GM11168 (cell line): ENCODE measurements around the gene XPO6.
"Not testable (repeated sequence)": the region's sequence is repeated elsewhere in the genome, so short reads cannot be mapped to it uniquely, and the experiment has no call there.

Source experiments
- in situ Hi-C: fragments of 300-500 bp; cut with MboI; formaldehyde crosslinking; loops from one replicate; pipeline ENCODE4 v1.12.0; 2022; ENCODE audit warnings: low sequenced_read_pairs; ENCODE audit not compliant: unreplicated experiment

XPO6 gene

DNA sequence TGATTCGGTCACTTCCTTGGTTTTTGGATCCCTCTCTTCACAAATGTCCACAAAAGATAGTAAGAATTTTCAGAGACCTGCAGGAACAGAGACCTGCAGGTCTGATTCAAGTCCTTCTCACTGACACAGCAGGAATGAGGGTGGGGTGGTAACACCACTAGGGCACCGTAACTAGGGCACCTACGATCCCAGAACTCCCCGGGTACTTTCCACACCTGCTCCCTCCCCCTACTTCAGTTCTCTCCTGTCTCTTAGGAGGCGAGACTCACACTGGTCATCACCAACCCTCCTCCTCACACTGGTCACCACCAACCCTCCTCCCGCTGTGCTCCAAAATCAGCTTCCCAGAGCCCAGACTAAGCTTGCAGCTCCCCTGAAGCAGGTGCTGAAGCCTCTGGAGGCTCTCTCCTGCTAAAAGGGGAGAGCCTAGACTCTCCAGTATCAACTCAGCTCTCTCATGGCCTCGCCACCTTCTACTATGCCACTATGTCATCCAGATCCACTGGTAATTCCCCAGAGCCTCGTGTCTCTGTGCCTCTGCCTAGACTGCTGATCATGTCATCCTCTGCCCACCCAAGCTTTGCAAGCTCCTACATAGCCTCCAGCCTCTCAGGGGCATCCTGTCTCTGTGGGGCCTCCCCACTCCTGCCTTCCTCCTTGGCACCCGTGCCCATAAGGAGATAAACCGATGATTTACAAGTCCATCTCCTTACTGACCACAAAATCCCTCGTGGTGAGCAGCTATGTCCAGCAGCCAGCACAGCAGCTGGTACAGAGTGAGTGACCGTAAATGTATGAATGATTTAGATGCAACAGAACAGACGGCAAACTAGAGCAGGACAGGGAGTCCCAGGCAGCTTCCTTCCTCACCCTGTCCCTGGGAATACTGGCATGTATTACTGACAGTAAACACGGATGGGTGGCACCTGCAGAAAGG lies 84.8 kb downstream of the XPO6 start:
- in situ Hi-C loops = no loop called here

DNA sequence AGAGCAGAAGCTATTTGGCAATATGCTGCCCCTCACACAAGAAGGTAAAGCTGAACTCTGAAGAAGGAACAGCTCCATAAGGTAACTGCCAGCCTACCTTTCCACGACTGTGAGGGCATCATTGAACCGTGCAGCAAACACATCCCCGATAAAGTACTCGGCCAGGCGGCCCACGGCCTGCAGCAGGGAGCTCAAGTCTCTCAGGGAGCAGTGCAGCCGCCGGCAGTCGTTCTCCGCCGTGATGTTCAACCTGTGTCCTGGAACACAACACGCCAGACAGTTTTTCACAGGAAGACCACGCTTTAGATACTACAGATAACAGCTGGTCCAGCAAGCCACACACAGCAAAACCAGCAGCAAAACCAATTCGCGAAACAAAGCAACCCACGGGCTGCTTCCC lies 86.2 kb downstream of the XPO6 start:
- in situ Hi-C loops = no loop called here

GRCh38 chr16:28121527-28121926 lies 90.2 kb downstream of the XPO6 start:
- in situ Hi-C loops = no loop called here

GRCh38 chr16:28120754-28121153 lies 91.0 kb downstream of the XPO6 start:
- in situ Hi-C loops = no loop called here

- in situ Hi-C loops = no loop called here
Measured at GRCh38 chr16:28118637-28119036, 93.1 kb downstream of the XPO6 start.

GRCh38 chr16:28117168-28117565 lies 94.6 kb downstream of the XPO6 start:
- in situ Hi-C loops = no loop called here

- in situ Hi-C loops = not testable (repeated sequence)
Measured at GRCh38 chr16:28115866-28116265, 95.9 kb downstream of the XPO6 start.

DNA sequence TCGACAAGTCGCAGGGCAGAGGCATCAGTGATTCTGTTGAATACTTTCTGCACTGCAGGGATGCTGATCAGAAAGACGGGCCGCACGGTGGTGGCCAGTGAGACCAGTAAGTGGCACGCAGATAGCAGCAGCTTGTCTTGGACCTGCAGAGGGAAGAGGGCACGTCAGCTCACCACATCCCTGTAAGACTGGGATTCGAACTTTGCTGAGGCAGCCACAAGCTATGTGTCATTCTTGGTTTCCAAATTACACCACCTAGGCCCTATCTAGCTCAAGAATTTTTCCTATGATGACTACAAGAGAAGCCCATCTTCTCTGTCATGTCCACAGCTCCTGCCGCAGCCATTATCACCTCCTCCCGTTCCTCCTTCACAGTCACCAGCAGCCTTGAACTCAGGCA lies 98.9 kb downstream of the XPO6 start:
- in situ Hi-C loops = no loop called here

- in situ Hi-C loops = no loop called here
Measured at GRCh38 chr16:28110977-28111376, 100.8 kb downstream of the XPO6 start.

- in situ Hi-C loops = no loop called here
Measured at GRCh38 chr16:28110479-28110878, 101.3 kb downstream of the XPO6 start.

DNA sequence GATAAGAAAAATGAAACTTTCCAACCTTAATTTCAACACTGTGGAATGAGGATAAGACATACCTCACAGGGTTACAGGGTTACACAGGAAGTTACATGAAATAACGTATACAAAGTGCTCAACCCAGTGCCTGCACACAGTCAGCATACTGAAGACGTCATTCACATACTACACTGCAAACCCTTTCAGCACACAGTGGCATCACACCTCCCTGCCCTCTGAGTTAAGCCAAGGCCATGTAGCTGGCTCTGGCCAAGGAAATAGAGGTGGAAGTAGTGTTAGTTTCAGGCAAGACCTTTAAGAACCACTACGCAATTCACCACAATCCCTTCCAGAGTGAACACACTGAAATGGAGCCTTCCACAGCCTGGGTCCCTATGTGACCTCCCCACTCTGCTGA lies 101.7 kb downstream of the XPO6 start:
- in situ Hi-C loops = no loop called here

- in situ Hi-C loops = no loop called here
Measured at GRCh38 chr16:28108590-28109247, 103.0 kb downstream of the XPO6 start.

GRCh38 chr16:28107232-28107631 lies 104.5 kb downstream of the XPO6 start:
- in situ Hi-C loops = no loop called here

GRCh38 chr16:28106467-28107215 lies 105.1 kb downstream of the XPO6 start:
- in situ Hi-C loops = no loop called here

DNA sequence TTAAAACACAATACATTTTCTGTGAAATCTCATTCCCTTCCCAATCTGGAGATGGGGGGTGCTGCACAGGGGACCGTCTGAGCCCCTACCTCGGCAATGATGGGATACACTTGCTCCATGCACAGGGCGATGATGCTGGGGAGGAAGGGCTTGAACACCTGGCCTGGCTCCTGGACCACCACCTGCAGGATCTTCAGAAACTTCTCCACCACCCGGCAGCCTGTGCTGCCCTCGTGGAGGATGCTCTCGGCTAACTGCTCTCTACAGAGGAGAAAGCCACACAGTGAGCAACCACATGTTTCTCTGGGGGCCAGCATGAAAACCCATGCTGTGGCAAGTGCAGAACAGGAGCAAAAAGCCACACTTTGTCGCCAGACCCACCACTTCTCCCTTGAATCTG lies 105.8 kb downstream of the XPO6 start:
- in situ Hi-C loops = no loop called here

GRCh38 chr16:28105297-28105696 lies 106.5 kb downstream of the XPO6 start:
- in situ Hi-C loops = no loop called here

DNA sequence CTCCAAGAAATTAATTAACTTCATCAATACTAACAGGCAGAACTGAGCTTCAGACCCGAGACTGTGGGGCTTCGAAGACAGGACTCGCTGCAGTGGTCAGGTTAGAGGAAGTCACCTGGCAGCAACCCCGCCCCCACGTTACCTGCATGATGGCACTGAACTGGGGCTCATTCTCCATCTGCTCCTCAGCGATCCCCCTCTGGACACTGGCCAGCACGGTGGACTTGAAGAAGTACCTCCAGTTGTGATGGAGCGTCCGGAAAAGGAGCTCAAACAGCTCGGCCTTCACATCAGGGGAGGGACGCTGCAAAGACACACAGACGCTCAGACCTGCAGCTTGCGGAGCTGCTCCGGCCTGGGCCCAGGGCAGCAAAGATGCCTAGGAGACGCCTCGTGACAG lies 107.4 kb downstream of the XPO6 start:
- in situ Hi-C loops = no loop called here

DNA sequence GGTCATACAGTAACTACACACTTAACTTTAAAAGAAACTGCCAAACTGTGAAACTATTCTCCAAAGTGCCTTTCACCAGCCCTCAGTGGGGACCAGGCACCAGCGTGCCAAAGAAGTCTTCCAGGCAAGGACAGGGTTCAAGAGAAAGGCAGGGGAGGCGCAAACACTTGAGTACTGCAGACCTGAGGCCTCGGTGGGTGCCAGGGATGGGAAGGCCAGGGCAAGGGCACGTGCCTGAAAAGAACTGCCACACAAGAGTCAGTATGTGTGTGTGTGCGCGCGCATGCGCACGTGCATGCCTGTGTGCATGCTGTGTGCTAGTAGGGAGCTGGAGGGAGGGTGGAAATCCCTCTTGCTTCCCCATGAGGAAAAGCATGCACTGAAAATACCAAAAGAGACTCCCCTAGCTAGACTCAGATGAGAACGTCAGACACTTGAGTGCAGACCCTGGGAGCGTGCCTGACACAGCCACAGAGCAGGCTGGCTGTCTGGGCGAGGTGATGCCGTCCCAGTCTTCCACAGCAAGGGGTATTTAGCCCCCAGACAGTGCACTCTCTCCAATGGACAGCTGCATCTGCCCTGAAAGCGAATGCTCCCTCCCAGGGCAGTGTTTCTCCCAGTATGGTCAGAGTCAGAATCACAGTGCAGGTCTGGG lies 108.1 kb downstream of the XPO6 start:
- in situ Hi-C loops = no loop called here

GRCh38 chr16:28101533-28101890 lies 110.3 kb downstream of the XPO6 start:
- in situ Hi-C loops = no loop called here

DNA sequence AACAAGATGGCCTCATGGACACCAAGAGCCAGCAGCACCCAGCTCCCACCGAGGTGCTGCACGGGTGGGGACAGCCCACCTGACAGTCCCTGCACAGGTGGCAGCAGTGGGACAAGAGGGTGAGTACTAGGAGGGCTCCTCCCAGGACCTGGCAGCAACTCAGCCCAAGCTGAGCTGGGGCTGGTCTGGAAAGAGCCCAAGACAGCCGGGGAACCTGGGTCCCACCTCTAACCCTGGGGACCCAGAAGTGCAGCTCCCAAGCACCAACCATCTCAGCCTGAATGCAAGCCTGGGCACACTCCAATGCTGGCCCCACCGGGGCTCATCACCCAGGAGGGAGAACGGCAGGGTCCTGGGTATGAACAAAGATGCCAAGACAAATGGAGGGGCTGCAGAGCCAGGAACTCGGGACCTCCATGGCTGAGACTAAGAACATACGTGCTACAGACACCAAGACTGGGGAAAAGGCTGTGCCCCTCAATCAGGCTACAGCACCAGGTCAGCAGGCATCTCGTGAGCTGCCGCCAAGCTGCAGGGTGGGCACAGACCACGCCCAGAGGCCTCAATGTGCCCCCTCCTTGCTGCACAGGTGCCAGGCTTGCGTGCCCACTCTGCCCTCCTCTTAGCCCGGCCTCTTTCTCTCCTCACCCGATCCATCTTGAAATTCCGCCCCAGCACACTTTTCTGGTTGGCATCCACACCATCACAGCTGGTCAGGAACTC lies 110.8 kb downstream of the XPO6 start:
- in situ Hi-C loops = no loop called here
